ENCODE results near the gene FBLIM1. TPM values are rescaled to one million over a fixed set of nuclear protein-coding genes. Genes with fewer than 3 reads are reported as not detected.
"Not testable (repeated sequence)": the region's sequence is repeated elsewhere in the genome, so short reads cannot be mapped to it uniquely, and the experiment has no call there.

Gene FBLIM1
- total and polyA plus RNA-seq, 2 experiments from 2014 or later, result 117 to 120 TPM

GRCh38 chr1:15825800-15826199 lies 67.2 kb downstream of the FBLIM1 start:
- no peaks in the 10 kb centered on the region for H4K20me1 ChIP-seq (ENCODE audit: insufficient read depth, poor library complexity, severe bottlenecking)
- no peak overlapping the region for H3K4me2 ChIP-seq
- H3K27ac ChIP-seq, result no peak overlapping the region
- no peaks in the 10 kb centered on the region for H3K4me1 ChIP-seq (ENCODE audit: insufficient read depth)
- no peaks in the 10 kb centered on the region for H3K36me3 ChIP-seq (replicated peaks; ENCODE audit: insufficient read depth, low read depth)
- no peak for DNase-seq (ENCODE audit: low spot score)
- TF ChIP-seq EZH2 (IDR thresholded peaks at IDR 0.05; ENCODE audit: borderline replicate concordance) (no peak), EZH2phosphoT487 (IDR thresholded peaks at IDR 0.05; ENCODE audit: low read depth, severe bottlenecking, unreplicated experiment) (no peak), CTCF (IDR thresholded peaks at IDR 0.05; ENCODE audit: poor library complexity) (no peak)
- peaks cover 3% of the 10 kb centered on the region for H3K79me2 ChIP-seq
- H3K9me3 ChIP-seq (ENCODE audit: low read depth), result no peaks in the 10 kb centered on the region
- H3K27me3 ChIP-seq, result no peaks in the 10 kb centered on the region
- H2AFZ ChIP-seq, result no peak overlapping the region
- H3K4me3 ChIP-seq, result no peak overlapping the region
- H3K9me2 ChIP-seq (replicated peaks; ENCODE audit: insufficient read depth), result no peaks in the 10 kb centered on the region

GRCh38 chr1:15826810-15827507 lies 68.4 kb downstream of the FBLIM1 start:
- WGBS (ENCODE audit: low lambda C conversion rate, missing lambda C conversion rate), result 84% methylated on average over 6 of the region's 6 CpGs
- H3K27me3 ChIP-seq, result no peaks in the 10 kb centered on the region
- TF ChIP-seq EZH2 (IDR thresholded peaks at IDR 0.05; ENCODE audit: borderline replicate concordance) (no peak), EZH2phosphoT487 (IDR thresholded peaks at IDR 0.05; ENCODE audit: low read depth, severe bottlenecking, unreplicated experiment) (no peak), CTCF (IDR thresholded peaks at IDR 0.05; ENCODE audit: poor library complexity) (no peak)

GRCh38 chr1:15827567-15827966 lies 69.0 kb downstream of the FBLIM1 start:
- H3K4me1 ChIP-seq (ENCODE audit: insufficient read depth); H3K4me2 ChIP-seq; H2AFZ ChIP-seq; H3K36me3 ChIP-seq (replicated peaks; ENCODE audit: insufficient read depth, low read depth); H3K9me3 ChIP-seq (ENCODE audit: low read depth); H3K9me2 ChIP-seq (replicated peaks; ENCODE audit: insufficient read depth); DNase-seq (ENCODE audit: low spot score); H4K20me1 ChIP-seq (ENCODE audit: insufficient read depth, poor library complexity, severe bottlenecking); H3K27me3 ChIP-seq; H3K27ac ChIP-seq; H3K4me3 ChIP-seq: not testable (repeated sequence)
- H3K79me2 ChIP-seq, result peaks cover 14% of the 10 kb centered on the region
- 95% methylated on average over 13 of the region's 15 CpGs for WGBS (ENCODE audit: low lambda C conversion rate, missing lambda C conversion rate)

More at GRCh38 chr1:15826810-15827507, 68.4 kb downstream of the FBLIM1 start:
- H3K4me2 ChIP-seq, result no peak overlapping the region
- H2AFZ ChIP-seq, result no peak overlapping the region
- H3K4me3 ChIP-seq, result no peak overlapping the region
- H3K9me3 ChIP-seq (ENCODE audit: low read depth), result no peaks in the 10 kb centered on the region
- H3K4me1 ChIP-seq (ENCODE audit: insufficient read depth), result no peaks in the 10 kb centered on the region
- no peaks in the 10 kb centered on the region for H4K20me1 ChIP-seq (ENCODE audit: insufficient read depth, poor library complexity, severe bottlenecking)
- H3K9me2 ChIP-seq (replicated peaks; ENCODE audit: insufficient read depth), result no peaks in the 10 kb centered on the region
- H3K79me2 ChIP-seq, result peaks cover 8% of the 10 kb centered on the region
- DNase-seq (ENCODE audit: low spot score), result no peak
- H3K27ac ChIP-seq, result no peak overlapping the region
- no peaks in the 10 kb centered on the region for H3K36me3 ChIP-seq (replicated peaks; ENCODE audit: insufficient read depth, low read depth)

- H3K9me3 ChIP-seq (ENCODE audit: low read depth); H3K36me3 ChIP-seq (replicated peaks; ENCODE audit: insufficient read depth, low read depth); H3K9me2 ChIP-seq (replicated peaks; ENCODE audit: insufficient read depth); H3K27me3 ChIP-seq; H3K4me3 ChIP-seq; H3K4me1 ChIP-seq (ENCODE audit: insufficient read depth); DNase-seq (ENCODE audit: low spot score); H2AFZ ChIP-seq; H3K4me2 ChIP-seq; H3K27ac ChIP-seq; H4K20me1 ChIP-seq (ENCODE audit: insufficient read depth, poor library complexity, severe bottlenecking): not testable (repeated sequence)
- H3K79me2 ChIP-seq, result peaks cover 27% of the 10 kb centered on the region
- WGBS (ENCODE audit: low lambda C conversion rate, missing lambda C conversion rate), result 94% methylated on average over 12 of the region's 14 CpGs
Observed at GRCh38 chr1:15828931-15829330, 70.3 kb downstream of the FBLIM1 start.
